H1 (cell line): Measurements from ENCODE around the gene TNFSF12. TPM values are rescaled to one million over a fixed set of nuclear protein-coding genes. Genes with fewer than 3 reads are reported as not detected.

Experiments
- CTCF ChIP-seq, 3 experiments: IDR thresholded peaks; 1 replicate in 2 of 3; 2 replicates in 1 of 3; pipeline versions ENCODE4 v1.5.1 to v1.6.1; 2011; ENCODE audit warnings: low read length in 3 of 3, mild to moderate bottlenecking in 3 of 3, inconsistent platforms in 2 of 3, low read depth in 1 of 3, moderate library complexity in 1 of 3; ENCODE audit not compliant: insufficient read depth in 1 of 3; ENCODE audit errors: control extremely low read depth in 1 of 3
- FOSL1 ChIP-seq: IDR thresholded peaks from 2 replicates; pipeline ENCODE4 v1.6.1; 2011; ENCODE audit warnings: mild to moderate bottlenecking, low read depth, low read length, moderate library complexity; ENCODE audit not compliant: insufficient read depth
- RAD21 ChIP-seq, 2 experiments: IDR thresholded peaks in 1 of 2; conservative IDR thresholded peaks in 1 of 2; 2 replicates each; pipeline ENCODE4 v1.6.1; 2011; ENCODE audit warnings: low read depth in 2 of 2, low read length in 2 of 2, improper control_type of control experiment in 1 of 2, inconsistent platforms in 1 of 2, mild to moderate bottlenecking in 1 of 2, moderate library complexity in 1 of 2
- RFX5 ChIP-seq: IDR thresholded peaks from 2 replicates; pipeline ENCODE4 v1.6.1; 2011; ENCODE audit warnings: low read depth, low read length, improper control_type of control experiment, borderline replicate concordance
- polyA plus RNA-seq, 7 experiments: library from polyadenylated mRNA; depleted of rRNA in 3 of 7; stranded (reverse) in 5 of 7; unstranded in 2 of 7; fragments of >200 nt in 5 of 7; fragments of 200-250 nt in 2 of 7; gene quantifications; 1 replicate in 5 of 7; 2 replicates in 1 of 7; 4 replicates in 1 of 7; pipeline versions ENCODE4 v1.2.1 to v1.2.3, GENCODE V29; 2011 to 2013; ENCODE audit warnings: missing spikeins in 2 of 7, mixed read lengths in 2 of 7
- total RNA-seq: library from RNA; stranded (reverse); fragmentation: NEBNext Ultra II Directional; extraction: Animal tissue kit (Norgen Biotek cat#: 25700); gene quantifications from 2 replicates; pipeline ENCODE4 v1.2.1, GENCODE V29; 2021
- TF ChIP-seq, protein P1 (sequence below): fragments of 300-600 bp; sonication (generic); IDR thresholded peaks from 2 replicates; pipeline ENCODE4 v1.7.1; 2012; ENCODE audit warnings: low read length, moderate library complexity, mild to moderate bottlenecking, inconsistent platforms; ENCODE audit not compliant: insufficient replicate concordance

Gene TNFSF12
- total and polyA plus RNA-seq, 2 of the 8 experiments (the other 6 are each of a cell fraction or from before 2014, with no cell fraction given), result 7.2 to 9.6 TPM

DNA sequence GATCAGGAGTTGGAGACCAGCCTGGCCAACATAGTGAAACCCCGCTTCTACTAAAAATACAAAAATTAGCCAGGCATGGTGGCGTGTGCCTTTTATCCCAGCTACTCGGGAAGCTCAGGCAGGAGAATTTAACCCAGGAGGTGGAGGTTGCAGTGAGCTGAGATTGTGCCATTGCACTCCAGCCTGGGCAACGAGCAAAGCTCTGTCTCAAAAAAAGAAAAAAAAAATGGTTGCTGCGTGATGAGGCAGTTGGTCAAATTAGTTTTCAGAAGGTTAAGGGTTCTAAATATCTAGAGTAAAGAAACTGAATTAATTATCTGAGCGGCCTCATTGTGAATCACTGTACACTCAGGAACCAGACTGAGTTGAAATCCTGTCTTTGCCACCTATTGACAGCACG, 27.1 kb downstream of the TNFSF12 start (continued):
- TF ChIP-seq CTCF (IDR thresholded peaks at IDR 0.05; ENCODE audit: control extremely low read depth in 1 of 3, insufficient read depth in 1 of 3, low read depth in 1 of 3, low read length in 3 of 3), result no peak
- TF ChIP-seq, protein P1, sequence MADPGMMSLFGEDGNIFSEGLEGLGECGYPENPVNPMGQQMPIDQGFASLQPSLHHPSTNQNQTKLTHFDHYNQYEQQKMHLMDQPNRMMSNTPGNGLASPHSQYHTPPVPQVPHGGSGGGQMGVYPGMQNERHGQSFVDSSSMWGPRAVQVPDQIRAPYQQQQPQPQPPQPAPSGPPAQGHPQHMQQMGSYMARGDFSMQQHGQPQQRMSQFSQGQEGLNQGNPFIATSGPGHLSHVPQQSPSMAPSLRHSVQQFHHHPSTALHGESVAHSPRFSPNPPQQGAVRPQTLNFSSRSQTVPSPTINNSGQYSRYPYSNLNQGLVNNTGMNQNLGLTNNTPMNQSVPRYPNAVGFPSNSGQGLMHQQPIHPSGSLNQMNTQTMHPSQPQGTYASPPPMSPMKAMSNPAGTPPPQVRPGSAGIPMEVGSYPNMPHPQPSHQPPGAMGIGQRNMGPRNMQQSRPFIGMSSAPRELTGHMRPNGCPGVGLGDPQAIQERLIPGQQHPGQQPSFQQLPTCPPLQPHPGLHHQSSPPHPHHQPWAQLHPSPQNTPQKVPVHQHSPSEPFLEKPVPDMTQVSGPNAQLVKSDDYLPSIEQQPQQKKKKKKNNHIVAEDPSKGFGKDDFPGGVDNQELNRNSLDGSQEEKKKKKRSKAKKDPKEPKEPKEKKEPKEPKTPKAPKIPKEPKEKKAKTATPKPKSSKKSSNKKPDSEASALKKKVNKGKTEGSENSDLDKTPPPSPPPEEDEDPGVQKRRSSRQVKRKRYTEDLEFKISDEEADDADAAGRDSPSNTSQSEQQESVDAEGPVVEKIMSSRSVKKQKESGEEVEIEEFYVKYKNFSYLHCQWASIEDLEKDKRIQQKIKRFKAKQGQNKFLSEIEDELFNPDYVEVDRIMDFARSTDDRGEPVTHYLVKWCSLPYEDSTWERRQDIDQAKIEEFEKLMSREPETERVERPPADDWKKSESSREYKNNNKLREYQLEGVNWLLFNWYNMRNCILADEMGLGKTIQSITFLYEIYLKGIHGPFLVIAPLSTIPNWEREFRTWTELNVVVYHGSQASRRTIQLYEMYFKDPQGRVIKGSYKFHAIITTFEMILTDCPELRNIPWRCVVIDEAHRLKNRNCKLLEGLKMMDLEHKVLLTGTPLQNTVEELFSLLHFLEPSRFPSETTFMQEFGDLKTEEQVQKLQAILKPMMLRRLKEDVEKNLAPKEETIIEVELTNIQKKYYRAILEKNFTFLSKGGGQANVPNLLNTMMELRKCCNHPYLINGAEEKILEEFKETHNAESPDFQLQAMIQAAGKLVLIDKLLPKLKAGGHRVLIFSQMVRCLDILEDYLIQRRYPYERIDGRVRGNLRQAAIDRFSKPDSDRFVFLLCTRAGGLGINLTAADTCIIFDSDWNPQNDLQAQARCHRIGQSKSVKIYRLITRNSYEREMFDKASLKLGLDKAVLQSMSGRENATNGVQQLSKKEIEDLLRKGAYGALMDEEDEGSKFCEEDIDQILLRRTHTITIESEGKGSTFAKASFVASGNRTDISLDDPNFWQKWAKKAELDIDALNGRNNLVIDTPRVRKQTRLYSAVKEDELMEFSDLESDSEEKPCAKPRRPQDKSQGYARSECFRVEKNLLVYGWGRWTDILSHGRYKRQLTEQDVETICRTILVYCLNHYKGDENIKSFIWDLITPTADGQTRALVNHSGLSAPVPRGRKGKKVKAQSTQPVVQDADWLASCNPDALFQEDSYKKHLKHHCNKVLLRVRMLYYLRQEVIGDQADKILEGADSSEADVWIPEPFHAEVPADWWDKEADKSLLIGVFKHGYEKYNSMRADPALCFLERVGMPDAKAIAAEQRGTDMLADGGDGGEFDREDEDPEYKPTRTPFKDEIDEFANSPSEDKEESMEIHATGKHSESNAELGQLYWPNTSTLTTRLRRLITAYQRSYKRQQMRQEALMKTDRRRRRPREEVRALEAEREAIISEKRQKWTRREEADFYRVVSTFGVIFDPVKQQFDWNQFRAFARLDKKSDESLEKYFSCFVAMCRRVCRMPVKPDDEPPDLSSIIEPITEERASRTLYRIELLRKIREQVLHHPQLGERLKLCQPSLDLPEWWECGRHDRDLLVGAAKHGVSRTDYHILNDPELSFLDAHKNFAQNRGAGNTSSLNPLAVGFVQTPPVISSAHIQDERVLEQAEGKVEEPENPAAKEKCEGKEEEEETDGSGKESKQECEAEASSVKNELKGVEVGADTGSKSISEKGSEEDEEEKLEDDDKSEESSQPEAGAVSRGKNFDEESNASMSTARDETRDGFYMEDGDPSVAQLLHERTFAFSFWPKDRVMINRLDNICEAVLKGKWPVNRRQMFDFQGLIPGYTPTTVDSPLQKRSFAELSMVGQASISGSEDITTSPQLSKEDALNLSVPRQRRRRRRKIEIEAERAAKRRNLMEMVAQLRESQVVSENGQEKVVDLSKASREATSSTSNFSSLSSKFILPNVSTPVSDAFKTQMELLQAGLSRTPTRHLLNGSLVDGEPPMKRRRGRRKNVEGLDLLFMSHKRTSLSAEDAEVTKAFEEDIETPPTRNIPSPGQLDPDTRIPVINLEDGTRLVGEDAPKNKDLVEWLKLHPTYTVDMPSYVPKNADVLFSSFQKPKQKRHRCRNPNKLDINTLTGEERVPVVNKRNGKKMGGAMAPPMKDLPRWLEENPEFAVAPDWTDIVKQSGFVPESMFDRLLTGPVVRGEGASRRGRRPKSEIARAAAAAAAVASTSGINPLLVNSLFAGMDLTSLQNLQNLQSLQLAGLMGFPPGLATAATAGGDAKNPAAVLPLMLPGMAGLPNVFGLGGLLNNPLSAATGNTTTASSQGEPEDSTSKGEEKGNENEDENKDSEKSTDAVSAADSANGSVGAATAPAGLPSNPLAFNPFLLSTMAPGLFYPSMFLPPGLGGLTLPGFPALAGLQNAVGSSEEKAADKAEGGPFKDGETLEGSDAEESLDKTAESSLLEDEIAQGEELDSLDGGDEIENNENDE, result no peak
- no peak for TF ChIP-seq FOSL1
- TF ChIP-seq RAD21 (IDR thresholded peaks at IDR 0.05 in 1 of 2, conservative IDR thresholded peaks at IDR 0.05 in 1 of 2; ENCODE audit: low read depth in 2 of 2, low read length in 2 of 2), result no peak
- no peak for TF ChIP-seq RFX5
